GM23338 (cell line): ENCODE measurements around the gene CCDC57.

Source experiments
- CTCF ChIP-seq, 2 experiments: fragments of 200-600 bp in 1 of 2; sonication (generic) in 1 of 2; conservative IDR thresholded peaks; 2 replicates each; pipeline versions ENCODE4 v1.5.1 to v1.6.1; 2016 to 2017; ENCODE audit warnings: antibody characterized with exemption in 2 of 2, low read depth in 2 of 2, mild to moderate bottlenecking in 2 of 2, moderate library complexity in 1 of 2
- EZH2 ChIP-seq: fragments of 200-600 bp; sonication (generic); IDR thresholded peaks from one replicate; pipeline ENCODE4 v1.8.0; 2017; ENCODE audit warnings: antibody characterized with exemption, mild to moderate bottlenecking, low read depth; ENCODE audit not compliant: unreplicated experiment
- POLR2AphosphoS5 ChIP-seq: IDR thresholded peaks from 2 replicates; pipeline ENCODE4 v1.6.1; 2016; ENCODE audit warnings: antibody characterized with exemption, low read depth

DNA sequence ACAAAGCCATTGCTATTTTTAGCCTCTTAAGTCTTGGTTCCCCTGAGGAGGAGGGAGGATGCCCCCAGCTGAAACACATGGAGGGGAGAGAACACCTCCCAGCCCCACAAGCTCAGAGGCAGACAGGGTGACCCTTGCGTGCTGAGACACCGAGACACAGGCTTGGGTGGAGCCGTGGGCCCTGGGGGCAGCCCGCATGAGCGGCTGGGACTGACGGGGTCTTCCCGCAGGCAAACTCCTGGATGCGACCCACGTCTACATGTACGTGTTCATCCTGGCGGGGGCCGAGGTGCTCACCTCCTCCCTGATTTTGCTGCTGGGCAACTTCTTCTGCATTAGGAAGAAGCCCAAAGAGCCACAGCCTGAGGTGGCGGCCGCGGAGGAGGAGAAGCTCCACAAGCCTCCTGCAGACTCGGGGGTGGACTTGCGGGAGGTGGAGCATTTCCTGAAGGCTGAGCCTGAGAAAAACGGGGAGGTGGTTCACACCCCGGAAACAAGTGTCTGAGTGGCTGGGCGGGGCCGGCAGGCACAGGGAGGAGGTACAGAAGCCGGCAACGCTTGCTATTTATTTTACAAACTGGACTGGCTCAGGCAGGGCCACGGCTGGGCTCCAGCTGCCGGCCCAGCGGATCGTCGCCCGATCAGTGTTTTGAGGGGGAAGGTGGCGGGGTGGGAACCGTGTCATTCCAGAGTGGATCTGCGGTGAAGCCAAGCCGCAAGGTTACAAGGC lies 26.0 kb upstream of the CCDC57 start:
- TF ChIP-seq CTCF (conservative IDR thresholded peaks at IDR 0.05; ENCODE audit: low read depth in 2 of 2) (no peak), EZH2 (no peak), POLR2AphosphoS5 (no peak)
